ENCODE measurements around the gene ACSF2. TPM values are rescaled to one million over a fixed set of nuclear protein-coding genes. Genes with fewer than 3 reads are reported as not detected.

ACSF2 gene
- total and polyA plus RNA-seq, 2 of the 13 experiments (the other 11 are each of a cell fraction or from before 2014, with no cell fraction given): 87.3 to 109 TPM

DNA sequence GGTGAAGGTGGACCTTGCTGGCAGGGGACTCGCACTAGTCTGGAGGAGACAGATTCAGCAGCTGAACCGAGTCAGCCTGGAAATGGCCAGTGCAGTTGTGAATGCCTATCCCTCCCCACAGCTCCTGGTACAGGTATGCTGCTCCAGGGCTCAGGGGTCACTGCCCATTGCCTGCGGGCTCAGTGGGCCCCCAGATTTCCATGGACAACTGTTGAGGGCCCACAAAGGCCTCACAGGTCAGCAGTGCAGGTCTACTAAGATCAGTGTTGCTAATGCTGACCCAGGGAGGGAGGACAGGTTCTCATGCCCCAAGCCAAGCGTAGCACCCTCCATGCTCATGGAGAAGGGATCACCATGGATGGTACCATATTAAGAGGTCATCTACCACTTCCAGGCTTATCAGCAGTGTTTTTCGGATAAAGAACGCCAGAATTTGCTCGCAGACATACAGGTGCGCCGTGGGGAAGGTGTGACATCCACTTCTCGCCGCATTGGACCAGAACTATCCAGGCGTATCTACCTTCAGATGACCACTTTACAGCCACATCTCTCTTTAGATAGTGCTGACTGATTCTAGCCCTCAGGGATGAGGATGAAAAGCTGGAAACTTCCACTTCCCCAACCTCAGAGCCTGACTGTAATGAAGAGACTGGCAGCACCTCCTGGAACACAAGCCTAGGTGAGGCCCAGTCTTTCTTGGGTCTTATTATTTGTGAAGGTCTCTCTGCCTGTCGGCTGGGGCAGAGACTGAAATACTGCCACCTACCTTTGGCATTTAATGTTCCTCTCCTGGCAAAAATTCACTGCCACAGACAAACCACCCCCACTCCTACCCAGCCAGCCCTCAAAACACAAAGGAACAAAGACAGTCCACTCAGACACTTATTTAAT lies 45.4 kb upstream of the ACSF2 start (continued):
- no peak for TF ChIP-seq HBP1 (CRISPR knock-in tag; IDR thresholded peaks at IDR 0.05; ENCODE audit: low read depth)
- no peak for TF ChIP-seq ZNF720 (CRISPR knock-in tag; IDR thresholded peaks at IDR 0.05)
- no peak for TF ChIP-seq NFKB2 (CRISPR knock-in tag; IDR thresholded peaks at IDR 0.05; ENCODE audit: borderline replicate concordance)
- no peak for TF ChIP-seq GTF3A (CRISPR knock-in tag; conservative IDR thresholded peaks at IDR 0.05)
- TF ChIP-seq NCOA1 (CRISPR knock-in tag; IDR thresholded peaks at IDR 0.05): no peak
- peak; percentile 47; the same call in 1 of the 2 replicates for TF ChIP-seq KDM2A (CRISPR knock-in tag; IDR thresholded peaks at IDR 0.05; ENCODE audit: borderline replicate concordance, low read depth)
- no peak for TF ChIP-seq KDM6A (CRISPR knock-in tag; IDR thresholded peaks at IDR 0.05; ENCODE audit: low read depth)
- TF ChIP-seq TAF1 (CRISPR knock-in tag; IDR thresholded peaks at IDR 0.05): no peak
- TF ChIP-seq, protein P1, sequence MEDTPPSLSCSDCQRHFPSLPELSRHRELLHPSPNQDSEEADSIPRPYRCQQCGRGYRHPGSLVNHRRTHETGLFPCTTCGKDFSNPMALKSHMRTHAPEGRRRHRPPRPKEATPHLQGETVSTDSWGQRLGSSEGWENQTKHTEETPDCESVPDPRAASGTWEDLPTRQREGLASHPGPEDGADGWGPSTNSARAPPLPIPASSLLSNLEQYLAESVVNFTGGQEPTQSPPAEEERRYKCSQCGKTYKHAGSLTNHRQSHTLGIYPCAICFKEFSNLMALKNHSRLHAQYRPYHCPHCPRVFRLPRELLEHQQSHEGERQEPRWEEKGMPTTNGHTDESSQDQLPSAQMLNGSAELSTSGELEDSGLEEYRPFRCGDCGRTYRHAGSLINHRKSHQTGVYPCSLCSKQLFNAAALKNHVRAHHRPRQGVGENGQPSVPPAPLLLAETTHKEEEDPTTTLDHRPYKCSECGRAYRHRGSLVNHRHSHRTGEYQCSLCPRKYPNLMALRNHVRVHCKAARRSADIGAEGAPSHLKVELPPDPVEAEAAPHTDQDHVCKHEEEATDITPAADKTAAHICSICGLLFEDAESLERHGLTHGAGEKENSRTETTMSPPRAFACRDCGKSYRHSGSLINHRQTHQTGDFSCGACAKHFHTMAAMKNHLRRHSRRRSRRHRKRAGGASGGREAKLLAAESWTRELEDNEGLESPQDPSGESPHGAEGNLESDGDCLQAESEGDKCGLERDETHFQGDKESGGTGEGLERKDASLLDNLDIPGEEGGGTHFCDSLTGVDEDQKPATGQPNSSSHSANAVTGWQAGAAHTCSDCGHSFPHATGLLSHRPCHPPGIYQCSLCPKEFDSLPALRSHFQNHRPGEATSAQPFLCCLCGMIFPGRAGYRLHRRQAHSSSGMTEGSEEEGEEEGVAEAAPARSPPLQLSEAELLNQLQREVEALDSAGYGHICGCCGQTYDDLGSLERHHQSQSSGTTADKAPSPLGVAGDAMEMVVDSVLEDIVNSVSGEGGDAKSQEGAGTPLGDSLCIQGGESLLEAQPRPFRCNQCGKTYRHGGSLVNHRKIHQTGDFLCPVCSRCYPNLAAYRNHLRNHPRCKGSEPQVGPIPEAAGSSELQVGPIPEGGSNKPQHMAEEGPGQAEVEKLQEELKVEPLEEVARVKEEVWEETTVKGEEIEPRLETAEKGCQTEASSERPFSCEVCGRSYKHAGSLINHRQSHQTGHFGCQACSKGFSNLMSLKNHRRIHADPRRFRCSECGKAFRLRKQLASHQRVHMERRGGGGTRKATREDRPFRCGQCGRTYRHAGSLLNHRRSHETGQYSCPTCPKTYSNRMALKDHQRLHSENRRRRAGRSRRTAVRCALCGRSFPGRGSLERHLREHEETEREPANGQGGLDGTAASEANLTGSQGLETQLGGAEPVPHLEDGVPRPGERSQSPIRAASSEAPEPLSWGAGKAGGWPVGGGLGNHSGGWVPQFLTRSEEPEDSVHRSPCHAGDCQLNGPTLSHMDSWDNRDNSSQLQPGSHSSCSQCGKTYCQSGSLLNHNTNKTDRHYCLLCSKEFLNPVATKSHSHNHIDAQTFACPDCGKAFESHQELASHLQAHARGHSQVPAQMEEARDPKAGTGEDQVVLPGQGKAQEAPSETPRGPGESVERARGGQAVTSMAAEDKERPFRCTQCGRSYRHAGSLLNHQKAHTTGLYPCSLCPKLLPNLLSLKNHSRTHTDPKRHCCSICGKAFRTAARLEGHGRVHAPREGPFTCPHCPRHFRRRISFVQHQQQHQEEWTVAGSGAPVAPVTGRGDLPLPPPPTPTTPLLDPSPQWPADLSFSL (CRISPR knock-in tag; IDR thresholded peaks at IDR 0.05): no peak
- TF ChIP-seq U2AF1 (optimal IDR thresholded peaks at IDR 0.05; ENCODE audit: low read depth, low read length): no peak
- TF ChIP-seq RFXAP (CRISPR knock-in tag; IDR thresholded peaks at IDR 0.05; ENCODE audit: borderline replicate concordance): no peak
- no peak for TF ChIP-seq MEIS1 (CRISPR knock-in tag; IDR thresholded peaks at IDR 0.05; ENCODE audit: borderline replicate concordance)
- TF ChIP-seq, protein P2, sequence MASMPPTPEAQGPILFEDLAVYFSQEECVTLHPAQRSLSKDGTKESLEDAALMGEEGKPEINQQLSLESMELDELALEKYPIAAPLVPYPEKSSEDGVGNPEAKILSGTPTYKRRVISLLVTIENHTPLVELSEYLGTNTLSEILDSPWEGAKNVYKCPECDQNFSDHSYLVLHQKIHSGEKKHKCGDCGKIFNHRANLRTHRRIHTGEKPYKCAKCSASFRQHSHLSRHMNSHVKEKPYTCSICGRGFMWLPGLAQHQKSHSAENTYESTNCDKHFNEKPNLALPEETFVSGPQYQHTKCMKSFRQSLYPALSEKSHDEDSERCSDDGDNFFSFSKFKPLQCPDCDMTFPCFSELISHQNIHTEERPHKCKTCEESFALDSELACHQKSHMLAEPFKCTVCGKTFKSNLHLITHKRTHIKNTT (CRISPR knock-in tag; IDR thresholded peaks at IDR 0.05): no peak
- TF ChIP-seq ZNF18 (CRISPR knock-in tag; IDR thresholded peaks at IDR 0.05; ENCODE audit: insufficient replicate concordance): no peak
- TF ChIP-seq HOXA3 (CRISPR knock-in tag; IDR thresholded peaks at IDR 0.05): no peak
- TF ChIP-seq ONECUT2 (CRISPR knock-in tag; IDR thresholded peaks at IDR 0.05): no peak
- TF ChIP-seq NFYB (CRISPR knock-in tag; IDR thresholded peaks at IDR 0.05): no peak
- TF ChIP-seq, protein P3, sequence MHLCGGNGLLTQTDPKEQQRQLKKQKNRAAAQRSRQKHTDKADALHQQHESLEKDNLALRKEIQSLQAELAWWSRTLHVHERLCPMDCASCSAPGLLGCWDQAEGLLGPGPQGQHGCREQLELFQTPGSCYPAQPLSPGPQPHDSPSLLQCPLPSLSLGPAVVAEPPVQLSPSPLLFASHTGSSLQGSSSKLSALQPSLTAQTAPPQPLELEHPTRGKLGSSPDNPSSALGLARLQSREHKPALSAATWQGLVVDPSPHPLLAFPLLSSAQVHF (CRISPR knock-in tag; IDR thresholded peaks at IDR 0.05): no peak
- TF ChIP-seq ZNF644 (CRISPR knock-in tag; IDR thresholded peaks at IDR 0.05; ENCODE audit: low read depth): no peak

All from HepG2 (cell line).